GM12878 (cell line): ENCODE data around the gene TRIM46. TPM values are rescaled to one million over a fixed set of nuclear protein-coding genes. Genes with fewer than 3 reads are reported as not detected.

Experiments
- BMI1 ChIP-seq: fragments of 450-650 bp; IDR thresholded peaks from 2 replicates; pipeline ENCODE4 v1.6.1; 2016; ENCODE audit warnings: mild to moderate bottlenecking, moderate library complexity, borderline replicate concordance
- HDGF ChIP-seq: fragments of 450-650 bp; IDR thresholded peaks from 2 replicates; pipeline ENCODE4 v1.6.1; 2016; ENCODE audit warnings: antibody characterized with exemption
- KLF5 ChIP-seq: fragments of 450-650 bp; IDR thresholded peaks from 2 replicates; pipeline ENCODE4 v1.6.1; 2014; ENCODE audit warnings: mild to moderate bottlenecking; ENCODE audit not compliant: partially characterized antibody
- NFYB ChIP-seq: IDR thresholded peaks from 2 replicates; pipeline ENCODE4 v1.6.1; 2011; ENCODE audit warnings: low read depth, mild to moderate bottlenecking, low read length, improper control_type of control experiment, moderate library complexity; ENCODE audit not compliant: insufficient read depth
- RBBP5 ChIP-seq: fragments of 200-600 bp; sonication (generic); conservative IDR thresholded peaks from 2 replicates; pipeline ENCODE4 v1.6.1; 2016
- WRNIP1 ChIP-seq: IDR thresholded peaks from 2 replicates; pipeline ENCODE4 v1.6.1; 2011; ENCODE audit warnings: low read depth, low read length, improper control_type of control experiment, borderline replicate concordance
- ZNF24 ChIP-seq: fragments of 450-650 bp; IDR thresholded peaks from 2 replicates; pipeline ENCODE4 v1.6.1; 2017; ENCODE audit warnings: antibody characterized with exemption, mild to moderate bottlenecking
- polyA plus RNA-seq, 11 experiments: library from polyadenylated mRNA; depleted of rRNA in 4 of 11; unstranded in 6 of 11; stranded (reverse) in 5 of 11; fragments of >200 nt; fragmentation: Nextera tagmentation in 4 of 11; fragmentation: Illumina TruSeq in 1 of 11; extraction: Ambion mirVana in 4 of 11; extraction: Trizol in 1 of 11; gene quantifications; 1 replicate in 1 of 11; 2 replicates in 10 of 11; pipeline versions ENCODE4 v1.2.1 to v1.2.3, GENCODE V29; 2011 to 2016; ENCODE audit warnings: inconsistent platforms in 2 of 11, missing spikeins in 2 of 11, low read depth in 1 of 11
- total RNA-seq, 4 experiments: library from RNA; depleted of rRNA in 3 of 4; stranded (reverse); fragments of >200 nt in 3 of 4; fragmentation: Illumina TruSeq in 1 of 4; extraction: Trizol in 1 of 4; gene quantifications; 2 replicates each; pipeline versions ENCODE4 v1.2.1 to v1.2.3, GENCODE V29; 2013 to 2021
- TF ChIP-seq, protein P1 (sequence below): fragments of 150-350 bp; IDR thresholded peaks from 2 replicates; pipeline ENCODE4 v1.6.1; 2016; ENCODE audit warnings: low read depth, low read length
- TF ChIP-seq, protein P2 (sequence below): fragments of 450-650 bp; formaldehyde crosslinking; IDR thresholded peaks from 2 replicates; pipeline ENCODE4 v1.4.0; 2022; ENCODE audit warnings: mild to moderate bottlenecking, moderate library complexity
- TF ChIP-seq, protein P3 (sequence below): fragments of 450-650 bp; formaldehyde crosslinking; IDR thresholded peaks from 2 replicates; pipeline ENCODE4 v1.4.0; 2020; ENCODE audit warnings: mild to moderate bottlenecking, moderate library complexity
- TF ChIP-seq, protein P4 (sequence below): fragments of 450-650 bp; IDR thresholded peaks from 2 replicates; pipeline ENCODE4 v1.6.1; 2018; ENCODE audit warnings: mild to moderate bottlenecking, low read depth, moderate library complexity; ENCODE audit not compliant: partially characterized antibody

TRIM46 gene
- total and polyA plus RNA-seq, 10 of the 15 experiments (the other 5 are each of a cell fraction or from before 2014, with no cell fraction given): 0.08 to 3.1 (median 0.97) TPM

- no peak for TF ChIP-seq WRNIP1
- TF ChIP-seq, protein P1, sequence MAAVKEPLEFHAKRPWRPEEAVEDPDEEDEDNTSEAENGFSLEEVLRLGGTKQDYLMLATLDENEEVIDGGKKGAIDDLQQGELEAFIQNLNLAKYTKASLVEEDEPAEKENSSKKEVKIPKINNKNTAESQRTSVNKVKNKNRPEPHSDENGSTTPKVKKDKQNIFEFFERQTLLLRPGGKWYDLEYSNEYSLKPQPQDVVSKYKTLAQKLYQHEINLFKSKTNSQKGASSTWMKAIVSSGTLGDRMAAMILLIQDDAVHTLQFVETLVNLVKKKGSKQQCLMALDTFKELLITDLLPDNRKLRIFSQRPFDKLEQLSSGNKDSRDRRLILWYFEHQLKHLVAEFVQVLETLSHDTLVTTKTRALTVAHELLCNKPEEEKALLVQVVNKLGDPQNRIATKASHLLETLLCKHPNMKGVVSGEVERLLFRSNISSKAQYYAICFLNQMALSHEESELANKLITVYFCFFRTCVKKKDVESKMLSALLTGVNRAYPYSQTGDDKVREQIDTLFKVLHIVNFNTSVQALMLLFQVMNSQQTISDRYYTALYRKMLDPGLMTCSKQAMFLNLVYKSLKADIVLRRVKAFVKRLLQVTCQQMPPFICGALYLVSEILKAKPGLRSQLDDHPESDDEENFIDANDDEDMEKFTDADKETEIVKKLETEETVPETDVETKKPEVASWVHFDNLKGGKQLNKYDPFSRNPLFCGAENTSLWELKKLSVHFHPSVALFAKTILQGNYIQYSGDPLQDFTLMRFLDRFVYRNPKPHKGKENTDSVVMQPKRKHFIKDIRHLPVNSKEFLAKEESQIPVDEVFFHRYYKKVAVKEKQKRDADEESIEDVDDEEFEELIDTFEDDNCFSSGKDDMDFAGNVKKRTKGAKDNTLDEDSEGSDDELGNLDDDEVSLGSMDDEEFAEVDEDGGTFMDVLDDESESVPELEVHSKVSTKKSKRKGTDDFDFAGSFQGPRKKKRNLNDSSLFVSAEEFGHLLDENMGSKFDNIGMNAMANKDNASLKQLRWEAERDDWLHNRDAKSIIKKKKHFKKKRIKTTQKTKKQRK: no peak
- no peak for TF ChIP-seq RBBP5
- no peak for TF ChIP-seq ZNF24
- TF ChIP-seq, protein P2, sequence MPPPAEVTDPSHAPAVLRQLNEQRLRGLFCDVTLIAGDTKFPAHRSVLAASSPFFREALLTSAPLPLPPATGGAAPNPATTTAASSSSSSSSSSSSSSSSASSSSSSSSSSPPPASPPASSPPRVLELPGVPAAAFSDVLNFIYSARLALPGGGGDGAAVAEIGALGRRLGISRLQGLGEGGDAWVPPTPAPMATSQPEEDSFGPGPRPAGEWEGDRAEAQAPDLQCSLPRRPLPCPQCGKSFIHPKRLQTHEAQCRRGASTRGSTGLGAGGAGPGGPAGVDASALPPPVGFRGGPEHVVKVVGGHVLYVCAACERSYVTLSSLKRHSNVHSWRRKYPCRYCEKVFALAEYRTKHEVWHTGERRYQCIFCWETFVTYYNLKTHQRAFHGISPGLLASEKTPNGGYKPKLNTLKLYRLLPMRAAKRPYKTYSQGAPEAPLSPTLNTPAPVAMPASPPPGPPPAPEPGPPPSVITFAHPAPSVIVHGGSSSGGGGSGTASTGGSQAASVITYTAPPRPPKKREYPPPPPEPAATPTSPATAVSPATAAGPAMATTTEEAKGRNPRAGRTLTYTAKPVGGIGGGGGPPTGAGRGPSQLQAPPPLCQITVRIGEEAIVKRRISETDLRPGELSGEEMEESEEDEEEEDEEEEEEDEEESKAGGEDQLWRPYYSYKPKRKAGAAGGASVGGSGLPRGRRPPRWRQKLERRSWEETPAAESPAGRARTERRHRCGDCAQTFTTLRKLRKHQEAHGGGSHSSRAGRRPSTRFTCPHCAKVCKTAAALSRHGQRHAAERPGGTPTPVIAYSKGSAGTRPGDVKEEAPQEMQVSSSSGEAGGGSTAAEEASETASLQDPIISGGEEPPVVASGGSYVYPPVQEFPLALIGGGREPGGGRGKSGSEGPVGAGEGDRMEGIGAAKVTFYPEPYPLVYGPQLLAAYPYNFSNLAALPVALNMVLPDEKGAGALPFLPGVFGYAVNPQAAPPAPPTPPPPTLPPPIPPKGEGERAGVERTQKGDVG (CRISPR knock-in tag): no peak
- no peak for TF ChIP-seq NFYB
- TF ChIP-seq, protein P3, sequence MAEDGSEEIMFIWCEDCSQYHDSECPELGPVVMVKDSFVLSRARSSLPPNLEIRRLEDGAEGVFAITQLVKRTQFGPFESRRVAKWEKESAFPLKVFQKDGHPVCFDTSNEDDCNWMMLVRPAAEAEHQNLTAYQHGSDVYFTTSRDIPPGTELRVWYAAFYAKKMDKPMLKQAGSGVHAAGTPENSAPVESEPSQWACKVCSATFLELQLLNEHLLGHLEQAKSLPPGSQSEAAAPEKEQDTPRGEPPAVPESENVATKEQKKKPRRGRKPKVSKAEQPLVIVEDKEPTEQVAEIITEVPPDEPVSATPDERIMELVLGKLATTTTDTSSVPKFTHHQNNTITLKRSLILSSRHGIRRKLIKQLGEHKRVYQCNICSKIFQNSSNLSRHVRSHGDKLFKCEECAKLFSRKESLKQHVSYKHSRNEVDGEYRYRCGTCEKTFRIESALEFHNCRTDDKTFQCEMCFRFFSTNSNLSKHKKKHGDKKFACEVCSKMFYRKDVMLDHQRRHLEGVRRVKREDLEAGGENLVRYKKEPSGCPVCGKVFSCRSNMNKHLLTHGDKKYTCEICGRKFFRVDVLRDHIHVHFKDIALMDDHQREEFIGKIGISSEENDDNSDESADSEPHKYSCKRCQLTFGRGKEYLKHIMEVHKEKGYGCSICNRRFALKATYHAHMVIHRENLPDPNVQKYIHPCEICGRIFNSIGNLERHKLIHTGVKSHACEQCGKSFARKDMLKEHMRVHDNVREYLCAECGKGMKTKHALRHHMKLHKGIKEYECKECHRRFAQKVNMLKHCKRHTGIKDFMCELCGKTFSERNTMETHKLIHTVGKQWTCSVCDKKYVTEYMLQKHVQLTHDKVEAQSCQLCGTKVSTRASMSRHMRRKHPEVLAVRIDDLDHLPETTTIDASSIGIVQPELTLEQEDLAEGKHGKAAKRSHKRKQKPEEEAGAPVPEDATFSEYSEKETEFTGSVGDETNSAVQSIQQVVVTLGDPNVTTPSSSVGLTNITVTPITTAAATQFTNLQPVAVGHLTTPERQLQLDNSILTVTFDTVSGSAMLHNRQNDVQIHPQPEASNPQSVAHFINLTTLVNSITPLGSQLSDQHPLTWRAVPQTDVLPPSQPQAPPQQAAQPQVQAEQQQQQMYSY: no peak
- TF ChIP-seq BMI1: no peak
- peak; percentile 66 for TF ChIP-seq KLF5
- TF ChIP-seq, protein P4, sequence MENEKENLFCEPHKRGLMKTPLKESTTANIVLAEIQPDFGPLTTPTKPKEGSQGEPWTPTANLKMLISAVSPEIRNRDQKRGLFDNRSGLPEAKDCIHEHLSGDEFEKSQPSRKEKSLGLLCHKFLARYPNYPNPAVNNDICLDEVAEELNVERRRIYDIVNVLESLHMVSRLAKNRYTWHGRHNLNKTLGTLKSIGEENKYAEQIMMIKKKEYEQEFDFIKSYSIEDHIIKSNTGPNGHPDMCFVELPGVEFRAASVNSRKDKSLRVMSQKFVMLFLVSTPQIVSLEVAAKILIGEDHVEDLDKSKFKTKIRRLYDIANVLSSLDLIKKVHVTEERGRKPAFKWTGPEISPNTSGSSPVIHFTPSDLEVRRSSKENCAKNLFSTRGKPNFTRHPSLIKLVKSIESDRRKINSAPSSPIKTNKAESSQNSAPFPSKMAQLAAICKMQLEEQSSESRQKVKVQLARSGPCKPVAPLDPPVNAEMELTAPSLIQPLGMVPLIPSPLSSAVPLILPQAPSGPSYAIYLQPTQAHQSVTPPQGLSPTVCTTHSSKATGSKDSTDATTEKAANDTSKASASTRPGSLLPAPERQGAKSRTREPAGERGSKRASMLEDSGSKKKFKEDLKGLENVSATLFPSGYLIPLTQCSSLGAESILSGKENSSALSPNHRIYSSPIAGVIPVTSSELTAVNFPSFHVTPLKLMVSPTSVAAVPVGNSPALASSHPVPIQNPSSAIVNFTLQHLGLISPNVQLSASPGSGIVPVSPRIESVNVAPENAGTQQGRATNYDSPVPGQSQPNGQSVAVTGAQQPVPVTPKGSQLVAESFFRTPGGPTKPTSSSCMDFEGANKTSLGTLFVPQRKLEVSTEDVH: peak; percentile 56
- TF ChIP-seq HDGF: no peak
Observed at GRCh38 chr1:155135415-155136028, 38.1 kb upstream of the TRIM46 start, which contains the start of gene SLC50A1 (continued).
